ENCODE data around the gene SORBS1. TPM values are rescaled to one million over a fixed set of nuclear protein-coding genes. Genes with fewer than 3 reads are reported as not detected.
A peak's percentile ranks its signal among the peaks of the same experiment; 100 is the strongest.

The SORBS1 gene
- total RNA-seq, 2 experiments from 2014 or later = 0.57 to 3.1 TPM

DNA sequence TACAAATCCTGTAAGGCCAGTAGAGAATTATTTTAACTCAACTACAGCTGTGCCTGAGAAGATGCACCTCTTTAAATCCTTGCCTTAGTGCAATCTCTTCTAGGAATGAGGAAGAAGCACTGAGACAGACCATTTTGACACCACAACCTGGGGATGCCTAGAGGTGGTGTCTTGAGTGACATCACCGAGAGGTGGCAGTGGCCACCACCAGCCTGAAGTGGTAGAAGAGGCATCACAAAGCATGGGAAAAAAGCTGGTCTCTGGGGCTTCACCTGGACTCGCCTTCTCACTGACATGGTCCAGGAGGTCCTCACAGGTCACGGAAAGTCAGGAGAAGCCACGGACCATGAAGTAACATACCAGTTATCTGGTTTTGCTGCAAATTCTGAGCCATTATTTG is 171.2 kb downstream of the SORBS1 start:
- H2AFZ ChIP-seq (ENCODE audit: low read length) = no peak overlapping the region
- no peak overlapping the region for H3K4me2 ChIP-seq (ENCODE audit: low read length)
- no peak overlapping the region for H3K4me3 ChIP-seq (ENCODE audit: low read depth, low read length, poor library complexity, severe bottlenecking)
- DNase-seq (ENCODE audit: low spot score) = peak; percentile 20
- ChIA-PET CTCF (ENCODE audit: unreplicated experiment) (no interaction called here), POLR2A (interaction anchor here (0.8 kb wide), 1 partner anchor 72 kb away, joined by 3 read pairs; no protein-coding TSS in a partner anchor)
- no peaks in the 10 kb centered on the region for H3K9me2 ChIP-seq (ENCODE audit: insufficient read depth, low read length)
- no TSS peak for BruUV-seq (replicated peaks)
- H3K4me1 ChIP-seq (ENCODE audit: insufficient read depth, low read length, poor library complexity, severe bottlenecking) = no peaks in the 10 kb centered on the region
- H3K9me3 ChIP-seq (ENCODE audit: low read length) = no peaks in the 10 kb centered on the region
- H4K20me1 ChIP-seq (ENCODE audit: insufficient read depth, low read length) = no peaks in the 10 kb centered on the region
- TF ChIP-seq, protein P1, sequence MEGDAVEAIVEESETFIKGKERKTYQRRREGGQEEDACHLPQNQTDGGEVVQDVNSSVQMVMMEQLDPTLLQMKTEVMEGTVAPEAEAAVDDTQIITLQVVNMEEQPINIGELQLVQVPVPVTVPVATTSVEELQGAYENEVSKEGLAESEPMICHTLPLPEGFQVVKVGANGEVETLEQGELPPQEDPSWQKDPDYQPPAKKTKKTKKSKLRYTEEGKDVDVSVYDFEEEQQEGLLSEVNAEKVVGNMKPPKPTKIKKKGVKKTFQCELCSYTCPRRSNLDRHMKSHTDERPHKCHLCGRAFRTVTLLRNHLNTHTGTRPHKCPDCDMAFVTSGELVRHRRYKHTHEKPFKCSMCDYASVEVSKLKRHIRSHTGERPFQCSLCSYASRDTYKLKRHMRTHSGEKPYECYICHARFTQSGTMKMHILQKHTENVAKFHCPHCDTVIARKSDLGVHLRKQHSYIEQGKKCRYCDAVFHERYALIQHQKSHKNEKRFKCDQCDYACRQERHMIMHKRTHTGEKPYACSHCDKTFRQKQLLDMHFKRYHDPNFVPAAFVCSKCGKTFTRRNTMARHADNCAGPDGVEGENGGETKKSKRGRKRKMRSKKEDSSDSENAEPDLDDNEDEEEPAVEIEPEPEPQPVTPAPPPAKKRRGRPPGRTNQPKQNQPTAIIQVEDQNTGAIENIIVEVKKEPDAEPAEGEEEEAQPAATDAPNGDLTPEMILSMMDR (conservative IDR thresholded peaks at IDR 0.05; ENCODE audit: low read length) = peak; percentile 54
- TF ChIP-seq EZH2phosphoT487 (IDR thresholded peaks at IDR 0.05; ENCODE audit: borderline replicate concordance, low read depth, low read length) = no peak
- intact Hi-C loops (cut with micrococcal nuclease; ENCODE audit: unreplicated experiment) = no loop called here
- no peaks in the 10 kb centered on the region for H3K36me3 ChIP-seq (ENCODE audit: insufficient read depth, low read length)
- no peaks in the 10 kb centered on the region for H3K79me2 ChIP-seq (ENCODE audit: insufficient read depth, low read depth, low read length)
- no peak overlapping the region for H3K27ac ChIP-seq (ENCODE audit: low read depth, low read length, poor library complexity, severe bottlenecking)

DNA sequence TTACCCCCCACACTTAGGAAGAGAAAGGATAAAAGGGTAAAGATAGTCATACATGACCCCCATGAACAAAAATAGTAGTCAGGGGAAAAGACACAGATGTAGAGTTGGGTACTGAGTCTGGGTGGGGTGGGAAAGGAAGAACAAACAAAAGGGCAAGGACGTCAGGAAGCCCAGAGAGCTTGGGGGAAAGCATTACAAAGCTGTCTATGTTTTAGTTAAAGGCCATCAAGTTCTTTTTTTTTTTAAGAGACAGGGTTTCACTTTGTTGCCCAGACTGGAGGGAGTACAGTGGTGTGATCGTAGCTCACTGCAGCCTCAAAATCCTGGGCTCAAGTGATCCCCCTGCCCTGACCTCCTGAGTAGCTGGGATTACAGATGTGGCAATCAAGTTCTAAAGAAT is 172.0 kb downstream of the SORBS1 start:
- ChIA-PET POLR2A (interaction anchor here (0.8 kb wide), 2 partner anchors 22 to 71 kb away, joined by 3 to 4 read pairs; no protein-coding TSS in a partner anchor), CTCF (ENCODE audit: unreplicated experiment) (no interaction called here)
- no peak for TF ChIP-seq EZH2phosphoT487 (IDR thresholded peaks at IDR 0.05; ENCODE audit: borderline replicate concordance, low read depth, low read length)
- TF ChIP-seq, protein P1 (conservative IDR thresholded peaks at IDR 0.05; ENCODE audit: low read length) = no peak
- intact Hi-C loops (cut with micrococcal nuclease; ENCODE audit: unreplicated experiment) = no loop called here
- Histone ChIP-seq H3K27ac (ENCODE audit: low read depth, low read length, poor library complexity, severe bottlenecking) (no peak overlapping the region), H4K20me1 (ENCODE audit: insufficient read depth, low read length) (no peaks in the 10 kb centered on the region), H3K36me3 (ENCODE audit: insufficient read depth, low read length) (no peaks in the 10 kb centered on the region), H3K4me3 (ENCODE audit: low read depth, low read length, poor library complexity, severe bottlenecking) (no peak overlapping the region), H3K4me2 (ENCODE audit: low read length) (no peak overlapping the region), H3K9me3 (ENCODE audit: low read length) (no peaks in the 10 kb centered on the region), H3K79me2 (ENCODE audit: insufficient read depth, low read depth, low read length) (no peaks in the 10 kb centered on the region), H3K4me1 (ENCODE audit: insufficient read depth, low read length, poor library complexity, severe bottlenecking) (no peaks in the 10 kb centered on the region), H3K9me2 (ENCODE audit: insufficient read depth, low read length) (no peaks in the 10 kb centered on the region), H2AFZ (ENCODE audit: low read length) (no peak overlapping the region)
- no TSS peak for BruUV-seq (replicated peaks)
- no peak for DNase-seq (ENCODE audit: low spot score)

DNA sequence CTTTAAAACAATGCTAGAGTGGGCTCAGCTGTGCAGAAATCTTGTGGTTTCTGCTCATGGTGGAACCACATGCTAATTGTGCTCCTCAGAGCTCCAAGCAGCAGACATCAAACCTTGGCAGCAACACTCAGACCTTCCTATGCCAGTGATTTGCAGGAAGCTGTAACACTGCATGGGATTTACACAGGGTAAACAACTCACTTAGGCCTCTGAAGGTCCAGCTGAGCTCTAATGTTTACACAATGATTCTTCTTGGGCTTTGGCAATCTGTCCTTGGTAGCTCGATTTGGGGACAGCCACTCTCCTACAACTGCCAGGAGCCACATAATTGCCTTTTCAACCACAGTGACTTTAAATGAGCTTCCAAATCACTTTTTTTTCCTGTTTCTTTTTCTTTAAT is 172.6 kb downstream of the SORBS1 start:
- TF ChIP-seq, protein P1 (conservative IDR thresholded peaks at IDR 0.05; ENCODE audit: low read length) = no peak
- TF ChIP-seq EZH2phosphoT487 (IDR thresholded peaks at IDR 0.05; ENCODE audit: borderline replicate concordance, low read depth, low read length) = no peak
- H3K4me1 ChIP-seq (ENCODE audit: insufficient read depth, low read length, poor library complexity, severe bottlenecking) = no peaks in the 10 kb centered on the region
- H3K4me3 ChIP-seq (ENCODE audit: low read depth, low read length, poor library complexity, severe bottlenecking) = no peak overlapping the region
- no peak overlapping the region for H3K27ac ChIP-seq (ENCODE audit: low read depth, low read length, poor library complexity, severe bottlenecking)
- no peaks in the 10 kb centered on the region for H3K9me3 ChIP-seq (ENCODE audit: low read length)
- no peaks in the 10 kb centered on the region for H4K20me1 ChIP-seq (ENCODE audit: insufficient read depth, low read length)
- intact Hi-C loops (cut with micrococcal nuclease; ENCODE audit: unreplicated experiment) = no loop called here
- CTCF ChIA-PET (ENCODE audit: unreplicated experiment) = no interaction called here
- POLR2A ChIA-PET = interaction anchor here (0.5 to 1.5 kb wide), 3 partner anchors 11 to 225 kb away, joined by 3 to 6 read pairs (median 4); no protein-coding TSS in a partner anchor
- BruUV-seq (replicated peaks) = no TSS peak
- no peak overlapping the region for H2AFZ ChIP-seq (ENCODE audit: low read length)
- H3K36me3 ChIP-seq (ENCODE audit: insufficient read depth, low read length) = no peaks in the 10 kb centered on the region
- no peaks in the 10 kb centered on the region for H3K79me2 ChIP-seq (ENCODE audit: insufficient read depth, low read depth, low read length)
- H3K9me2 ChIP-seq (ENCODE audit: insufficient read depth, low read length) = no peaks in the 10 kb centered on the region
- DNase-seq (ENCODE audit: low spot score) = no peak
- H3K4me2 ChIP-seq (ENCODE audit: low read length) = no peak overlapping the region
